ENCODE results near the gene TGFB2. TPM values are rescaled to one million over a fixed set of nuclear protein-coding genes. Genes with fewer than 3 reads are reported as not detected.
A peak's percentile ranks its signal among the peaks of the same experiment; 100 is the strongest.

The TGFB2 gene
- total RNA-seq, 4 donors from 2014 or later, result 0.56 to 2.3 (median 0.86) TPM

DNA sequence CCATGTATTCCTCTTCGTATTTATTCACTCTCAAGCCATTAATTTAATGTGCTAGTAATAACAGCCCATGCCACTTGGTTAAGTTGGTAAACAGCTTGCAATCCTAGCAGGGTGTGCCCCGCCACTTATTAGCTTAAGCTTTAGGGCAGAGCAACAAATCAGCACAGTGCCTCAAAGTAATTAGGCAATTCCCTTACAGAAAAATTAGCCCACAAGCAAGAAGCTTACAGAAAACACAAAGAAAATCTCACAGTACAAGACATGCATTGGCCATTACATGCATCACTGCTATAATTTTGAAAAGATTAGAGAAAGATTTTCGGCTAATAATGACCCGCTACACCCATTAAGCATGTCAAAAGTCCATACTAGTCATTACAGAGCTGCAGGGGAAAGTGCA, 47.6 kb downstream of the TGFB2 start:
- no peaks in the 10 kb centered on the region for H3K27me3 ChIP-seq
- intact Hi-C loops (cut with DNase I; ENCODE audit: low total_unique reads) (no loop called here), in situ Hi-C loops (cut with MboI; ENCODE audit: low sequenced_read_pairs in 4 of 4) (no loop called here)
- H3K4me1 ChIP-seq, result peaks cover 12 to 30% of the 10 kb centered on the region in 2 donors
- no peaks in the 10 kb centered on the region for H3K9me3 ChIP-seq
- ATAC-seq, result no peak
- no peak for TF ChIP-seq POLR2A (IDR thresholded peaks at IDR 0.05)
- TF ChIP-seq, protein P1, sequence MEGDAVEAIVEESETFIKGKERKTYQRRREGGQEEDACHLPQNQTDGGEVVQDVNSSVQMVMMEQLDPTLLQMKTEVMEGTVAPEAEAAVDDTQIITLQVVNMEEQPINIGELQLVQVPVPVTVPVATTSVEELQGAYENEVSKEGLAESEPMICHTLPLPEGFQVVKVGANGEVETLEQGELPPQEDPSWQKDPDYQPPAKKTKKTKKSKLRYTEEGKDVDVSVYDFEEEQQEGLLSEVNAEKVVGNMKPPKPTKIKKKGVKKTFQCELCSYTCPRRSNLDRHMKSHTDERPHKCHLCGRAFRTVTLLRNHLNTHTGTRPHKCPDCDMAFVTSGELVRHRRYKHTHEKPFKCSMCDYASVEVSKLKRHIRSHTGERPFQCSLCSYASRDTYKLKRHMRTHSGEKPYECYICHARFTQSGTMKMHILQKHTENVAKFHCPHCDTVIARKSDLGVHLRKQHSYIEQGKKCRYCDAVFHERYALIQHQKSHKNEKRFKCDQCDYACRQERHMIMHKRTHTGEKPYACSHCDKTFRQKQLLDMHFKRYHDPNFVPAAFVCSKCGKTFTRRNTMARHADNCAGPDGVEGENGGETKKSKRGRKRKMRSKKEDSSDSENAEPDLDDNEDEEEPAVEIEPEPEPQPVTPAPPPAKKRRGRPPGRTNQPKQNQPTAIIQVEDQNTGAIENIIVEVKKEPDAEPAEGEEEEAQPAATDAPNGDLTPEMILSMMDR (IDR thresholded peaks at IDR 0.05 in 4 of 5, conservative IDR thresholded peaks at IDR 0.05 in 1 of 5), result no peak
- H3K36me3 ChIP-seq, result no peaks in the 10 kb centered on the region
- peak overlapping the region in 2 of 4 donors; percentile 78 to 84 for H3K27ac ChIP-seq
- H3K4me3 ChIP-seq, result no peak overlapping the region
- DNase-seq, result no peak

DNA sequence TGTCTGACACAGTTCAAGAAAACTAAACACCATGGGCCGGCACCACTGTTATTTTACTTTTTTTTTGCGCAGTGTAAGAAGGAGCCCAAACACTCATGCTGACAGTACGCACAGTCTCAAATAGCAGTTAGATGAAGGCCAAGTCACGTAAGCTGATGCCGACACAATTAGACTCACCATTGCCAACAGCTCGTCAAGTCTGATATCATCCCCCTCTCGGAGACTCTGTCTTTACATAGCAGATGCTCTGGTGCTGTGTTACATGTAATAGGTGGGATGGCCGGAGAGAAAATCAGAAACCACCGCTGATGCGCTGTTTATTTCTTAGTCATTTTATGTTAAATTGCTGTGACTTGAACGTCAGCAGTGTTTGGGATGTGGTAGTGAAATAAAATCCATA, 49.3 kb downstream of the TGFB2 start:
- H3K36me3 ChIP-seq, result no peaks in the 10 kb centered on the region
- H3K27me3 ChIP-seq, result no peaks in the 10 kb centered on the region
- TF ChIP-seq POLR2A (IDR thresholded peaks at IDR 0.05), result no peak
- TF ChIP-seq, protein P1 (IDR thresholded peaks at IDR 0.05 in 4 of 5, conservative IDR thresholded peaks at IDR 0.05 in 1 of 5), result no peak
- intact Hi-C loops (cut with DNase I; ENCODE audit: low total_unique reads) (loop anchor here (2.0 kb wide), 1 partner anchor 14 kb away; no protein-coding TSS in a partner anchor), in situ Hi-C loops (cut with MboI; ENCODE audit: low sequenced_read_pairs in 4 of 4) (no loop called here)
- H3K4me1 ChIP-seq, result peaks cover 8 to 30% of the 10 kb centered on the region in 2 donors
- H3K4me3 ChIP-seq, result peak overlapping the region; percentile 4 to 43 (median 15)
- ATAC-seq (peak; percentile 98 to 100), DNase-seq (peak; percentile 46 to 70)
- peak overlapping the region; percentile 71 to 84 (median 81) for H3K27ac ChIP-seq
- H3K9me3 ChIP-seq, result no peaks in the 10 kb centered on the region

DNA sequence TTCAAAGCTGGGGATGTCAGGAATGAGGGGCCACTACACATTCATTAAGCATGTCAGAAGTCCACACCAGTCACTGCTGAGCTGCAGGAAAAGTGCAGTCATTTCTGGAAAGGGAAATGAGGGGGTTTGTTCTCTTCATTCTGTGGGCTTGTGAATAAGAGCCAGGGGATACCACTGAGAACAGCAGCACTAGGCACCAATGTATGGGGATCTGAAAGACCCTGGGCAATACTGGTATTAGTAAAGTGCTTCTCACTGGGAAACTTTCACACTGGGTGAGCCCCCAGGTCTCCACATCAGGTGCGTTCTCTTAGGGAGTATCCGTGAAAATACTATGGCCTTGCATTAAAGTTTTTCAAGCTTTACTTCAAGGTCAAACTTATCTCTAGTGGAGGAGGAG, 49.9 kb downstream of the TGFB2 start:
- H3K4me3 ChIP-seq, result no peak overlapping the region
- peaks cover 8 to 27% of the 10 kb centered on the region in 2 donors for H3K4me1 ChIP-seq
- no peak for TF ChIP-seq POLR2A (IDR thresholded peaks at IDR 0.05)
- TF ChIP-seq, protein P1 (IDR thresholded peaks at IDR 0.05 in 4 of 5, conservative IDR thresholded peaks at IDR 0.05 in 1 of 5), result no peak
- H3K27ac ChIP-seq, result peak overlapping the region; percentile 71 to 84 (median 81)
- no peak for ATAC-seq
- intact Hi-C loops (cut with DNase I; ENCODE audit: low total_unique reads) (loop anchor here (2.0 kb wide), 1 partner anchor 14 kb away; no protein-coding TSS in a partner anchor), in situ Hi-C loops (cut with MboI; ENCODE audit: low sequenced_read_pairs in 4 of 4) (no loop called here)
- no peak for DNase-seq
- H3K36me3 ChIP-seq, result no peaks in the 10 kb centered on the region
- no peaks in the 10 kb centered on the region for H3K27me3 ChIP-seq
- H3K9me3 ChIP-seq, result no peaks in the 10 kb centered on the region

DNA sequence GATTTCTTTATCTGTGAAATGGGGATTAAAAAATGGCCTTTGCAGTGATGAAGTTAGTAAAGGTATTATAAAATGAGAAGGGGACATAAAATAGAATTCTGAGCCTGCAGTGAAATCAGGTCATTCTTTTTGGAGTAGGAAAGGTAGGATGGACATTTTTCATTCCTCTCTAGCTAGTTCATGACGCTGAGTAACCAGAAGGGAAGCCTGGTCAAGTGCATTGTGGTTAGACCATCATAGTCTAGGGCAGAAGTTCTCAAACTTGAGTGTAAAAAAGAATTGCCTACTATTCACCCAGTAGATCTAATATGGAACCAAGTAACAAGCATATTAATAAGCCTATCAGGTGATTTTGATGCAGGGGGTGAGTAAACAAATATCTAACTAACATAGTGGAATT, 50.8 kb downstream of the TGFB2 start:
- TF ChIP-seq, protein P1 (IDR thresholded peaks at IDR 0.05 in 4 of 5, conservative IDR thresholded peaks at IDR 0.05 in 1 of 5), result no peak
- no peak for TF ChIP-seq POLR2A (IDR thresholded peaks at IDR 0.05)
- DNase-seq (no peak), ATAC-seq (no peak)
- peaks cover 8 to 27% of the 10 kb centered on the region in 2 donors for H3K4me1 ChIP-seq
- intact Hi-C loops (cut with DNase I; ENCODE audit: low total_unique reads), result loop anchor here (2.0 kb wide), 1 partner anchor 13 kb away; no protein-coding TSS in a partner anchor
- in situ Hi-C loops (cut with MboI; ENCODE audit: low sequenced_read_pairs in 4 of 4), result no loop called here
- no peaks in the 10 kb centered on the region for H3K27me3 ChIP-seq
- H3K9me3 ChIP-seq, result no peaks in the 10 kb centered on the region
- no peaks in the 10 kb centered on the region for H3K36me3 ChIP-seq
- no peak overlapping the region for H3K4me3 ChIP-seq
- H3K27ac ChIP-seq, result no peak overlapping the region
